ENCODE results near the gene COMT.
"Not testable (repeated sequence)": the region's sequence is repeated elsewhere in the genome, so short reads cannot be mapped to it uniquely, and the experiment has no call there.

The COMT gene

DNA sequence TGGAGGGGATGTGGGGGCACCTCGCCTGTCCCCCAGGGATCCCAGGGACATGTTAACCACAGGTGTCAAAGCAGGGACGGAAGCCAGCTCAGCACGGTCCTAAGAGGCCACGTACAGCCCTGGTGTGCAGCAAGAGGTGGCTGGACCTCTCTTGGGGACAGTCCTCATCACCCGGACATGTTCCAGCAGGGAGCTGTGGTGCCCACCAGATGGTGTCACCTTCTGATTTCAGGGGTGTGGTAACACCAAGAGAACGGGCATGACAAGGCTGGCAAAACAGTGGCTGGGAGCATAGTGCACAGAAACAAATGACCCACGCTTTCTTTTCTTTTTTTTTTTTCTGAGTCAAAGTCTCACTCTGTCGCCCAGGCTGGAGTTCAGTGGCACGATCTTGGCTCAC, 25.6 kb upstream of the COMT start:
- no peaks in the 10 kb centered on the region for H3K27me3 Mint-ChIP-seq
- H3K36me3 Mint-ChIP-seq = peaks cover 54% of the 10 kb centered on the region
- no peaks in the 10 kb centered on the region for H3K4me1 Mint-ChIP-seq
- no peak for ATAC-seq
- no peak overlapping the region for H3K4me3 Mint-ChIP-seq
- no peak overlapping the region for H3K27ac Mint-ChIP-seq
- H3K9me3 Mint-ChIP-seq = no peaks in the 10 kb centered on the region

DNA sequence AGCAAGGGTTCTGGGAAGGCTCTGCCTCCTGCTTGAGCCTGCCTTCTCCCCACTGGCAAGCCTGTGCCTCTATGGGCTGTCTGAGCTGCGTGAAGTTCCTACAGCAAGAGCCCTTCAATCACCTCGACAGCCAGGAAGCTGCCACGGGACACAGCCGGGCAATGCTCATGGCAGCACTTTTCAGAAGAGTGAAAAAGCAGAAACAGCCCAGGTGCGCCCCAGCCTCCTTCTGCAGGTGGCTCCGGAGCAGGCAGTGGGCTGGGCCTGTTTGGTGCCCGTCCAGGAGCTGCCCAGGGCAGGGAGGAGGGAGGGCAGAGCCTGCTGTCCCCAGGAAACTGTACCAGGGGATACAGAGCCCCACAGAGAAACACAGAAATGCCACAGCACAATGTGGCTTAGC, 24.6 kb upstream of the COMT start:
- no peaks in the 10 kb centered on the region for H3K4me1 Mint-ChIP-seq
- no peak overlapping the region for H3K4me3 Mint-ChIP-seq
- no peaks in the 10 kb centered on the region for H3K27me3 Mint-ChIP-seq
- H3K9me3 Mint-ChIP-seq = no peaks in the 10 kb centered on the region
- peaks cover 48% of the 10 kb centered on the region for H3K36me3 Mint-ChIP-seq
- no peak overlapping the region for H3K27ac Mint-ChIP-seq
- ATAC-seq = no peak

DNA sequence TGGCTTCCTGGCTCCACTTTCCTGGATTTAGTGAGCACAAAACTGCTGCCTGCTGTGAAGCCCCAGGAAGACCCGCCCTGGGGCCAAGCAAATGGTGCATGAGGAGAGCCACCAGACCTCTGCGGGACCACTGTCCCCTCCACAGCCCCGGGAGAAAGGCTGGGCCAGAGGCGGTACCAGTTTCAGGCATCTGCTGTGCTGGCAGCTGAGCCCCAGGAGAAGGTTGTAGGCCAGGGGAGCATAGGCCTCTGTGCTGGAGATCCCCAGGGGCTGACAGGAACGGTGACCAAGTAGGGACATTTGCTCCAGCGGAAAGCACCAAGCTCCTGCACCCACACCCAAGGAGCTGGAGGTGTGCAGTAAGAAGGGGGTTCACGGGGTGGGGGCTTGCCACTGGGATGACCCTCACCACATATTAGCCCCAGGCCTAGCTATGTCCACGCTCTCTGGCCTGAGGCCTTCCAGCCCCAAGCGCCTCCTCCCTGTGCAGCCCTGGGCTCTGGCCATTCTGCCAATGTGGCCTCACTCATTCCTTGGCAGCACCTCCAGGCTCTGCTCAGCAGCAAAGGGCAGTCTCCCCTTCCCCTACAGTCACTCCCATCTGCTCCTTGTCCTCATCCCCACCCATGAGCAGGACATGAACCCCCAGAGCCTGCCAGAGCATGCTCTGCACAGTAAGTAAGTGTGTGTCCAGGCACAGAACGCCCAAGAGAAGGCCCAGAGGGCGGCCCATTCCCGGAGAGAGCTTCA, 24.0 kb upstream of the COMT start:
- no peaks in the 10 kb centered on the region for H3K4me1 Mint-ChIP-seq
- ATAC-seq = no peak
- no peak overlapping the region for H3K27ac Mint-ChIP-seq
- H3K27me3 Mint-ChIP-seq = no peaks in the 10 kb centered on the region
- H3K9me3 Mint-ChIP-seq = no peaks in the 10 kb centered on the region
- H3K36me3 Mint-ChIP-seq = peaks cover 46% of the 10 kb centered on the region
- no peak overlapping the region for H3K4me3 Mint-ChIP-seq

DNA sequence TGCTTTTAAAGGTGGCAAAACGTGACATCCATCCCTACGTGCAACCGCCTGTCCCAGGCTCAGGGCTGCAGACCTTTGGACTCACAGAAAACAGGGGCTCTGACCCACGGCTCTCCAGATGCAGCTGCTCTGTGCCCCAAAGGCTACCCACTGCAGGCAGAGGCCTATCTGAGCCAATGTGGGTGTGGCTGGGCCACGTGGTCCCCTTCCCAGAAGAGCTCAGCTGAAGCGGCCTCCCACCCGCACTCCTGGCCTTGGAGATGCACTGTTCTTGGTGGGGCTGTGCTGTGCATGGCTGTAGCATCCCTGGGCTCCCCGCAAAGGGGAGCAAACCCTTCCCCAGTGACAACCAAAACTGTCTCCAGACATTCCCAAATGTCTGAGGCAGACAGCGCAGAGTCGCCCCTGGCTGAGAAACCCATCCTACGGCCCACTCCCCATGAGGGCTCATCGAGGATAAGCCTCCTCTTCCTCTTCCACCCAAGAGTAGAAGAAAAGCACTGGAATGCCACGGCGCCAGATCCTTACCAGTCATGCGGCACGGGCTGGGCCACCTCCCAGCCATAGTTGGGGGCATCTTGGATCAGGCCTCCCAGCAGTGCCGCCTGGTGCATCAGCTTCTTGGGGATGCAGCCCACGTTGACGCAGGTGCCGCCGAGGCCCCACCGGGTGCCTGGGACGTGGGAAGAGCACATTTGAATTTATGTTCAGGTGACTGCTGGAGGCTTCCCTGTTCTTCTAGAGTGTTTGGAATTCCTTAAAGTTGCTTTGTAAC, 23.1 kb upstream of the COMT start:
- Mint-ChIP-seq H3K4me3 (no peak overlapping the region), H3K4me1 (no peaks in the 10 kb centered on the region), H3K27ac (no peak overlapping the region), H3K9me3 (no peaks in the 10 kb centered on the region), H3K27me3 (no peaks in the 10 kb centered on the region), H3K36me3 (peaks cover 40% of the 10 kb centered on the region)
- ATAC-seq = no peak

DNA sequence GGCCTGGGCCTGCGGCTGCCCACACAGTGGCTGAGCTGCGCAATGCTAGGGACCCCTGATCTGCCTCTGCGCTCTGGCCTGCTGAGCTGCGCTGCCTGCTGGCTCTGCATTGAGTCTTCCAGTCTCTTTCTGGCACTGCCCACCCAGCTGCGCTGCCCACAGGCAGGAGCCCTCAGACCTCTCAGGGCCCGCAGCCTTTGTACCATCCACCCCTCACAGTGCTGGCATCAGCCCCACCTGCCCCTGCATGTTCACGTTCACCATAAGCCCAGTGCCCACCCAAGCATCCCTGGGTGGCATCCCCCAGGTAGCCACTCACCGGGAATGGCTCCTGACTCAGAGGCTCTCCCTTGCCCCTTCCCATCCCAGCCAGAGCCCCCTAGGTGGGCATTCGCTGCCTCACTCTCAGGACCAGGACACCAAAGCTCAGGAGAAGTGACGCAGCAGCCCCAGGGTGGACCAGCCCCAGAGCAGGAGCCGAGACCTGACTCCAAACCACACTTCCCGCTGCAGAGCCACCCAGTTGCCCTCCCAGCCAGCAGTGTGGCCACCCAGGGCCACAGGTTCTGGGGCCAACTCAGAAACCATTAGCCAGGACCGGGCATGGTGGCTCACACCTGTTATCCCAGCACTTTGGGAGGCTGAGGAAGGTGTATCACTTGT, 21.7 kb upstream of the COMT start:
- Mint-ChIP-seq H3K27me3 (no peaks in the 10 kb centered on the region), H3K4me1 (no peaks in the 10 kb centered on the region), H3K9me3 (no peaks in the 10 kb centered on the region), H3K4me3 (no peak overlapping the region), H3K36me3 (peaks cover 35% of the 10 kb centered on the region), H3K27ac (no peak overlapping the region)
- no peak for ATAC-seq

DNA sequence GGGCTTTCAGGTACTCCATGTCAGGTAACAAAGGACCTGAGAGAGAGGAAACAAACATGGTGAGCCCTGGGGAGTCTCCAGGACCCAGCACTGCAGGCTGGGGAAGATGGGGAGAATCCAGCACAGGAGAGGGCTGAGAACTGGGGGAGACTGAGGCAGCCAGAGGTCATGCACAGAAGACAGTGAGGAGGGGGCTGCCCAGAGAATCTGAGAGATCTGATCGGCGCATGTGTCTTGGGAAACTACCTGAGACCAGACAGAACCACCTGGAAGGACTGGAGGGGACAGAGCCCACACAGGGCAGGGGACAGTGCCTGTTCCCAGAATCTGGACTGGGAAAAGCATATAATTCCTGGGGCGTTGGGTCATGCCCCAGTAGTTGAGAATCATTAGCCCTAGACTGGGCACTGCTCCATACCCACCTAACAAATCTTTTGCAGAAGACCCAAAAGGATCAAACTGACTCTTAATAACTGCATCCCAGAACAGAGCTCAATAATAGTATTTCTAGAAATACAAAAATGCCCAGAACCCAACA, 20.0 kb upstream of the COMT start:
- no peaks in the 10 kb centered on the region for H3K27me3 Mint-ChIP-seq
- H3K4me3 Mint-ChIP-seq = no peak overlapping the region
- H3K36me3 Mint-ChIP-seq = peaks cover 26% of the 10 kb centered on the region
- no peaks in the 10 kb centered on the region for H3K4me1 Mint-ChIP-seq
- no peak overlapping the region for H3K27ac Mint-ChIP-seq
- no peaks in the 10 kb centered on the region for H3K9me3 Mint-ChIP-seq
- ATAC-seq = no peak

DNA sequence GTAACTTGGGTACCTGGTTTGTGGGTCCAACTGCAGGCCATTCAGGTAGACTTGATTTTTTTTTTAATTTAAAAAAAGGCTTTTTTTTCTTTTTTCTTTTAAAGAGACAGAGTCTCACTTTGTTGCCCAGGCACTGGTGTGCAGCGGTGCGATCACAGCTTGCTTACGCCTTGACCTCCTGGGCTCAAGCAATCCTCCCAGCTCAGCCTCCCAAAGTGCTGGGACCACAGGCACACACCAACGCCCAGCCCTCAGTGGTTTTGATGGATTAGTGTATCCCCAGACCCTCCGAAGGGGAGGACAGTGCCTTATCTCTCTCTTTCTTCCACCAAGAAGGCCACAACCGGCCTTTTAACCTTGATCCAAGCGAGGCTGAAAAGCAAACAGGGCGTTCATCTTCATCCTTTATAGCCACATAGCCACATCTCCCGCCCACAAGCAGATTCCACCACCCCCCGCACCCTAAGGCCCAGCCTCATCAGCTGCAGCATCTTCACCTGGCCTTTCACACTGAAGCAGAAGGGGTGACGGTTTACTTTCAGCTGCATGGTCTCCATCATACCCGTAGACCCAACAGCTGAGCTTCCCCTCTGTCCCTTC, 17.6 kb upstream of the COMT start:
- H3K27ac Mint-ChIP-seq = no peak overlapping the region
- no peaks in the 10 kb centered on the region for H3K27me3 Mint-ChIP-seq
- H3K4me1 Mint-ChIP-seq = no peaks in the 10 kb centered on the region
- ATAC-seq = no peak
- H3K9me3 Mint-ChIP-seq = no peaks in the 10 kb centered on the region
- peaks cover 20% of the 10 kb centered on the region for H3K36me3 Mint-ChIP-seq
- H3K4me3 Mint-ChIP-seq = no peak overlapping the region

DNA sequence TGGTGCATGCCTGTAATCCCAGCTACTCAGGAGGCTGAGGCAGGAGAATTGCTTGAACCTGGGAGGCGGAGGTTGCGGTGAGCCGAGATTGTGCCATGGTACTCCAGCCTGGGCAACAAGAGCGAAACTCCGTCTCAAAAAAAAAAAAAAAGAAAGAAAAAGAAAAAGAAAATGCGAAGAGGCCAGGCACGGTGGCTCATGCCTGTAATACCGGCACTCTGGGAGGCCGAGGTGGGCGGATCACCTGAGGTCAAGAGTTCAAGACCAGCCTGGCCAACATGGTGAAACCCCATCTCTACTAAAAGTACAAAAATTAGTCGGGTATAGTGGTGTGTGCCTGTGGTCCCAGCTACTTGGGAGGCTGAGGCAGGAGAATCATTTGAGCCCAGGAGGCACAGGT, 15.5 kb upstream of the COMT start:
- not testable (repeated sequence) for ATAC-seq, H3K27ac Mint-ChIP-seq, H3K4me1 Mint-ChIP-seq, H3K4me3 Mint-ChIP-seq, H3K9me3 Mint-ChIP-seq, H3K27me3 Mint-ChIP-seq
- H3K36me3 Mint-ChIP-seq = peaks cover 26% of the 10 kb centered on the region

DNA sequence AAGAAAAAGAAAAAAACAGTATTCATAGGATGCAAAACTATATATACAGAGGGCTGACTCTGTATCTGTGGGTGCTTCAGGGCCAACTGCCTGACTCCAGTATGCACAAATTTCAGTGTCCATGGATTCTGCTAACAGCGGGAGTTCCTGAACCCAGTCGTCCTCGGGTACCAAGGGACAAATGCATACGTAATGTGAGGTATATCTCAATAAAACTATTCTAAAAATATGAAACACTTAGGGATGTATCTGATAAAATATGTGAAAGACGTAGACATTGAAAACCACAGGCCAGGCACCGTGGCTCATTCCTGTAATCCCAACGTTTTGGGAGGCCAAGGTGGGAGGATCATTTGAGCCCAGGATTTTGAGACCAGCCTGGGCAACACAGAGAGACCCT, 13.9 kb upstream of the COMT start:
- no peak overlapping the region for H3K27ac Mint-ChIP-seq

DNA sequence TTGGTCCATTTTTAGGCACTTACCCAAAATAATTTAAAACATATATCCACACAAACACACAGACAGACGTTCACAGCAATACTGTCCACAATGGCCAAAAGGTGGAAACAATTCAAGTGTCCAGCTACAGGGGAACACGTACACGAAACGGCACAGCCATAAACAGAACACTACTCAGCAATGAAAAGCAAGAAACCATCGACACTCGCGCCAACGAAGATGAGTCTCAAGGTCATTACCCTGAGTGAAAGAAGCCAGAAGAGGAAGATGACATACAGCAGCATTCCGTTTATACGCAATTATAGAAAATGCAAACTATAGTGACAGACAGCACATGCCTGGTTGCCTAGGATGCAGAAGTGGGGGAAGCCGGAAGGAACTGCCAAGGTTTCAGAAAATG, 13.4 kb upstream of the COMT start:
- Mint-ChIP-seq H3K4me1 (no peaks in the 10 kb centered on the region), H3K4me3 (no peak overlapping the region), H3K9me3 (no peaks in the 10 kb centered on the region), H3K27ac (no peak overlapping the region), H3K27me3 (no peaks in the 10 kb centered on the region), H3K36me3 (peaks cover 26% of the 10 kb centered on the region)
- no peak for ATAC-seq

More for the DNA sequence above, 13.9 kb upstream of the COMT start:
- no peaks in the 10 kb centered on the region for H3K9me3 Mint-ChIP-seq
- H3K27me3 Mint-ChIP-seq = no peaks in the 10 kb centered on the region
- peaks cover 26% of the 10 kb centered on the region for H3K36me3 Mint-ChIP-seq
- no peak overlapping the region for H3K4me3 Mint-ChIP-seq
- H3K4me1 Mint-ChIP-seq = no peaks in the 10 kb centered on the region
- no peak for ATAC-seq

DNA sequence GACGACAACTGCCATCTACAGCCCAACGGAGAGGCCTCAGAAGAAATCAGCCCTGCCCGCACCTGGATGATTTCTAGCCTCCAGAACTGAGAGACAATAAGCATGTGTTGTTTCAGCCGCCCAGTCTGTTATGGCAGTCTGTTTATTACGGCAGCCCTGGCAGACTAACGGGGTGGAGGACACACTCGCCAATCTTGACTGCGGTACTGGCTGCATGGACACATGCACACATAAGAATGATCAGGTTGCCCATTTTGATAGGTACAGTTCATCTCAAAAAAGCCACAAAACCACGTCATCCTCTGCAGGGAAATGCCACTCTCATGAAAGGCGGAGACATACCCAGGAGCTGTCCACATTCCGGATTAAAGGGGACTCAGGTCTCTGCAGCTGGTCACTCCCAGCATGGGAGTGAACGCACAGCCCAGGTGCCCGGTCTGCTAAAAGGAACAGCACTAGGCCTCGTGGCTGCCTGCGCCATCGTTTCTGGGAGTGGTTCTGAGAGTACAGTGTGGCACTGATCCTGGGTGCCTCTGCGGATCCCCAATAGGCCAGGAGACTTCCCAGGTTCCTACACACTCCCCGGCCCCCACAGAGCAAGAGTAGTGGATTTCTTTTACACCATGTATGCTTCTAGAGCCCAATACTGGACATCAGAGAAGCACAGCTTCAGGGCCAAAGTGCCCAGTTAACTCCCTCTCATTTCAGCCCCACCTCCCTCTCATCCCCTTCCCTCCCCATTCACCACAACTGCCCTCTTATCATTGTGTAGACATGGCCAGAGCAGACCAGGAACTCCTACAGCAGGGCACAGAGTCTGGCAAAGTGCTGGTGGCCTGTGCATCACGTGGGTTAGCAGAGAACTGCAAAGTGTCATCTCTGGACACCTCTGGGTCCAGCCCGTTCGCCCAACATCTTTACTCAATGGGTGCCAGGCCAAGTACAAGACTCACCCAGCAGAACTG, 11.7 kb upstream of the COMT start:
- H3K36me3 Mint-ChIP-seq = peaks cover 17% of the 10 kb centered on the region
- ATAC-seq = no peak
- no peaks in the 10 kb centered on the region for H3K4me1 Mint-ChIP-seq
- no peaks in the 10 kb centered on the region for H3K27me3 Mint-ChIP-seq
- H3K4me3 Mint-ChIP-seq = no peak overlapping the region
- no peaks in the 10 kb centered on the region for H3K9me3 Mint-ChIP-seq
- no peak overlapping the region for H3K27ac Mint-ChIP-seq

DNA sequence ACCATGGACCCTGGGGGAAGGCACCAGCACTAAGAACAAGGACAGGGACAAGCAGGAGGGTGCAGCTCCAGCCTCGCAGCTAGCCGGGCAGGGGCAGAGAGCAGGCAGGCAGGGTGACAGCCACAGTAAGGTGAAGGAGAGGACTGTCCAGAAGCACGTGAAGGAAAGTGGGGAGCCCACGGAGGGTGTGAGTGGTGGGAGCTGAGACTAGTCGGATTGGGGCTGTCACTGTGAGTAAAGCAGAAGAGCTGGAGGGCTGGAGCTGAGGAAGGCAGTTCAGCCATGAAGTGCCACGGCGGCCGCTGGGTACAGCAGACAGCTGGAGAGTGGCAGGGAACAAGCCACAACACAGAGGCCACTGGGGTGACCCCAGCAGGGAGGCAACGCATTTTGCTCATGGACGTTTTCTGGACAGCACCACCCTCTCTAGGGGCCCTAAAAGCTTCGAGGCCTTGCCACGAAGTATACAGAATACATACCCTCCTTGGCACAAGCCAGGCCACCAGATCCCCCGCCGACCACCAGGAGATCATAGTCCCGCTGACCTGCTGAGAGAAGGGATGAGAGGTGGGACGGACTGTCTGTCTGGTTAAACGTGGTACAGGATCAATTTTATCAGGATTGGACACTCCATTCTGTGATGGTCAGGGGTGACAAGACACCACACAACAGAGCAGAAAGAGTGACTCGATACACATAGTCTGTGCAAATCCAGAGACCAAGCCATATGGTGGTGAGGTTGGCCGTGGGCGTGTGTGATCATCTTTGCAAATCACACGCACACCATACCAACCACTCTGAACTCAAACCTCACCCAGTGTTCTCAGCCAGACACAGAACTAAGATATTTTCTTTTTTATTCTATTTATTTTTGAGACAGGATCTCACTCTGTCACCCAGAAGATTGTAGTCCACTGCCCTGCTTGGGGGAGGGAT, 10.8 kb upstream of the COMT start:
- Mint-ChIP-seq H3K36me3 (peaks cover 17% of the 10 kb centered on the region), H3K27ac (no peak overlapping the region), H3K27me3 (no peaks in the 10 kb centered on the region), H3K9me3 (no peaks in the 10 kb centered on the region), H3K4me1 (no peaks in the 10 kb centered on the region), H3K4me3 (no peak overlapping the region)
- no peak for ATAC-seq

DNA sequence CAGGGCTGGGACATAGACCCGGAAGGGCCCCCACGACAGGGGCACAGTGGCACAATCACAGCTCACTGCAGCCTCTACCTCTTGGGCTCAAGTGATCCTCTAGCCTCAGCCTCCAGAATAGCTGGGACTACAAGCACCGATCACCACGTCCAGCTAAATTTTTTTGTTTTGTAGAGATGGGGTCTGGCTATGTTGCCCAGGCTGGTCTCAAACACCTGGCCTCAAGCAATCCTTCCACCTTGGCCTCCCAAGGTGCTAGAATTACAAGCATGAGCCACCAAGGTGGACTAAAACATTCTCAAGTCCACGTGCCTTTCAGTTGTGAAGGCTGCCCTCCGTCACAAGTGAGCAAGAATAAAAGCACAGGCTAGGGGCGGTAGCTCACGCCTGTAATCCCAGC, 10.1 kb upstream of the COMT start:
- no peaks in the 10 kb centered on the region for H3K27me3 Mint-ChIP-seq
- H3K4me3 Mint-ChIP-seq = no peak overlapping the region
- no peak for ATAC-seq
- no peaks in the 10 kb centered on the region for H3K4me1 Mint-ChIP-seq
- peaks cover 5% of the 10 kb centered on the region for H3K9me3 Mint-ChIP-seq
- H3K27ac Mint-ChIP-seq = no peak overlapping the region
- peaks cover 24% of the 10 kb centered on the region for H3K36me3 Mint-ChIP-seq

All from stimulated activated memory B cell treated with anti-CD40 and anti-IgM and Interleukin-4, amounts not matched to agents 10 μg/mL and 1 μg/mL and 100 μg/mL, for 72 hours (primary cell).